ENCODE data around the gene BPI.

The BPI gene

GRCh38 chr20:38317422-38317821 lies 13.5 kb downstream of the BPI start:
- H3K9me3 ChIP-seq (ENCODE audit: control extremely low read depth in 1 of 5, control insufficient read depth in 4 of 5, insufficient read depth in 2 of 5, low read depth in 1 of 5, low read length in 4 of 5), result peaks cover 0 to 4% (median 0%) of the 10 kb centered on the region in 5 experiments

GRCh38 chr20:38320221-38320620 lies 16.3 kb downstream of the BPI start:
- H3K27me3 ChIP-seq (replicated peaks in 2 of 5; ENCODE audit: control insufficient read depth in 4 of 5, insufficient read depth in 5 of 5, low read length in 4 of 5), result peaks cover 0 to 71% (median 18%) of the 10 kb centered on the region in 5 experiments
- CTCF ChIA-PET, result interaction anchor here (0.6 to 1.6 kb wide), 4 partner anchors 16 to 98 kb away, joined by 3 to 5 read pairs (median 4); partner anchors contain the start of gene BPI
- 84% methylated on average over 5 of the region's 6 CpGs for WGBS (ENCODE audit: insufficient coverage)
- no peak overlapping the region for H3K27ac ChIP-seq (ENCODE audit: insufficient read depth in 1 of 2, low read depth in 1 of 2, low read length in 2 of 2, poor library complexity in 1 of 2, severe bottlenecking in 2 of 2)
- no peak overlapping the region for H3K4me3 ChIP-seq (ENCODE audit: control insufficient read depth in 1 of 7, extremely low read depth in 1 of 7, insufficient read depth in 4 of 7, low read depth in 2 of 7, low read length in 6 of 7)
- DNase-seq, result no peak
- H3K9me3 ChIP-seq (ENCODE audit: control extremely low read depth in 1 of 5, control insufficient read depth in 4 of 5, insufficient read depth in 2 of 5, low read depth in 1 of 5, low read length in 4 of 5), result peaks cover 0 to 6% (median 0%) of the 10 kb centered on the region in 5 experiments
- POLR2A ChIA-PET, result no interaction called here
- no peaks in the 10 kb centered on the region for H3K4me1 ChIP-seq (ENCODE audit: control extremely low read depth in 1 of 4, control insufficient read depth in 4 of 4, insufficient read depth in 4 of 4, low read length in 3 of 4)
- H3K36me3 ChIP-seq (ENCODE audit: control insufficient read depth in 4 of 4, insufficient read depth in 4 of 4, low read length in 3 of 4), result no peaks in the 10 kb centered on the region

More at GRCh38 chr20:38317422-38317821, 13.5 kb downstream of the BPI start:
- no peaks in the 10 kb centered on the region for H3K4me1 ChIP-seq (ENCODE audit: control extremely low read depth in 1 of 4, control insufficient read depth in 4 of 4, insufficient read depth in 4 of 4, low read length in 3 of 4)
- ChIA-PET POLR2A (no interaction called here), CTCF (interaction anchor here (0.9 to 1.7 kb wide), 5 partner anchors 12 to 91 kb away, joined by 3 to 7 read pairs (median 3); no protein-coding TSS in a partner anchor)
- DNase-seq, result no peak
- no peak overlapping the region for H3K4me3 ChIP-seq (ENCODE audit: control insufficient read depth in 1 of 7, extremely low read depth in 1 of 7, insufficient read depth in 4 of 7, low read depth in 2 of 7, low read length in 6 of 7)
- H3K27me3 ChIP-seq (replicated peaks in 2 of 5; ENCODE audit: control insufficient read depth in 4 of 5, insufficient read depth in 5 of 5, low read length in 4 of 5), result peaks cover 0 to 73% (median 15%) of the 10 kb centered on the region in 5 experiments
- WGBS (ENCODE audit: insufficient coverage), result 90% methylated on average over 3 of the region's 3 CpGs
- H3K27ac ChIP-seq (ENCODE audit: insufficient read depth in 1 of 2, low read depth in 1 of 2, low read length in 2 of 2, poor library complexity in 1 of 2, severe bottlenecking in 2 of 2), result no peak overlapping the region
- H3K36me3 ChIP-seq (ENCODE audit: control insufficient read depth in 4 of 4, insufficient read depth in 4 of 4, low read length in 3 of 4), result no peaks in the 10 kb centered on the region

DNA sequence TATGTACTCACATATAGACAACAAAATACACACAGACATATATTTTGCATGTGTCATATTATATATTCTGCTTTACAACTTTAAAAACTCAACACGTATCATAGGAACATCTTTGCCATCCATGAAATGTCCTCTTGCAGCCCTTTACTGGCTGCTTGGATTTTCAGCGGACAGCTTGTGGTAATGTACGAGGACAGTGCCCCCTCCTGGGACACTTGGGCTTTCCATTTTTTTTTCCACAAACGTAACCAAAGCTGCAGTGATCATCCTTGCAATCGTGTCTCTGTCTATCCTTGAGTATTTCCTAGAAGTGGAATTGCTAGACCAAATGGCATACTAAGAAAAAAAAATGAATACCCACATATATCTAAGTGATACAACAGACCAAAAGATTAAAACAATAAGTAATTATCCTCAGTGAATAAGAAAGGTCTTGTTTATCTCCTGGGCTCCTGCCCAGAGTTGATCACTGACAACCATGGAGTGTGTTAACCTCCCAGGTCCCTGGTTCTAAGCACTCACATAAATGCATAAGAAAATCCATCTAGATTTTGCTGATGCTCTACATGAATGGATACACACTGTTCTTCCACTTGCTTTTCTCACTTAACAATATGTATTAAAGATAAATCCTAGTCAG lies 18.1 kb downstream of the BPI start:
- no peaks in the 10 kb centered on the region for H3K36me3 ChIP-seq (ENCODE audit: control insufficient read depth in 4 of 4, insufficient read depth in 4 of 4, low read length in 3 of 4)
- 0% methylated on average over 2 of the region's 5 CpGs for whole genome bisulfite sequencing (ENCODE audit: insufficient coverage)
- peaks cover 0 to 67% (median 18%) of the 10 kb centered on the region in 5 experiments for H3K27me3 ChIP-seq (replicated peaks in 2 of 5; ENCODE audit: control insufficient read depth in 4 of 5, insufficient read depth in 5 of 5, low read length in 4 of 5)
- H3K27ac ChIP-seq (ENCODE audit: insufficient read depth in 1 of 2, low read depth in 1 of 2, low read length in 2 of 2, poor library complexity in 1 of 2, severe bottlenecking in 2 of 2), result no peak overlapping the region
- H3K4me1 ChIP-seq (ENCODE audit: control extremely low read depth in 1 of 4, control insufficient read depth in 4 of 4, insufficient read depth in 4 of 4, low read length in 3 of 4), result no peaks in the 10 kb centered on the region
- POLR2A ChIA-PET, result no interaction called here
- CTCF ChIA-PET, result interaction anchor here (1.0 to 1.3 kb wide), 2 partner anchors 92 to 96 kb away, joined by 3 read pairs; no protein-coding TSS in a partner anchor
- peak; percentile 60 to 79 (median 66) for DNase-seq
- H3K9me3 ChIP-seq (ENCODE audit: control extremely low read depth in 1 of 5, control insufficient read depth in 4 of 5, insufficient read depth in 2 of 5, low read depth in 1 of 5, low read length in 4 of 5), result peaks cover 0 to 8% (median 0%) of the 10 kb centered on the region in 5 experiments
- H3K4me3 ChIP-seq (ENCODE audit: control insufficient read depth in 1 of 7, extremely low read depth in 1 of 7, insufficient read depth in 4 of 7, low read depth in 2 of 7, low read length in 6 of 7), result no peak overlapping the region

- no peak for DNase-seq
- CTCF ChIA-PET, result interaction anchor here (1.0 to 1.3 kb wide), 2 partner anchors 12 to 35 kb away, joined by 3 to 4 read pairs; no protein-coding TSS in a partner anchor
- Histone ChIP-seq H3K4me1 (ENCODE audit: control extremely low read depth in 1 of 4, control insufficient read depth in 4 of 4, insufficient read depth in 4 of 4, low read length in 3 of 4) (no peaks in the 10 kb centered on the region), H3K4me3 (ENCODE audit: control insufficient read depth in 1 of 7, extremely low read depth in 1 of 7, insufficient read depth in 4 of 7, low read depth in 2 of 7, low read length in 6 of 7) (no peak overlapping the region), H3K27me3 (replicated peaks in 2 of 5; ENCODE audit: control insufficient read depth in 4 of 5, insufficient read depth in 5 of 5, low read length in 4 of 5) (peaks cover 0 to 59% (median 8%) of the 10 kb centered on the region in 5 experiments), H3K27ac (ENCODE audit: insufficient read depth in 1 of 2, low read depth in 1 of 2, low read length in 2 of 2, poor library complexity in 1 of 2, severe bottlenecking in 2 of 2) (no peak overlapping the region), H3K36me3 (ENCODE audit: control insufficient read depth in 4 of 4, insufficient read depth in 4 of 4, low read length in 3 of 4) (no peaks in the 10 kb centered on the region), H3K9me3 (ENCODE audit: control extremely low read depth in 1 of 5, control insufficient read depth in 4 of 5, insufficient read depth in 2 of 5, low read depth in 1 of 5, low read length in 4 of 5) (peaks cover 0 to 4% (median 0%) of the 10 kb centered on the region in 5 experiments)
- POLR2A ChIA-PET, result no interaction called here
- WGBS (ENCODE audit: insufficient coverage), result 90% methylated on average over 2 of the region's 3 CpGs
Observed at GRCh38 chr20:38324159-38324558, 20.2 kb downstream of the BPI start.

GRCh38 chr20:38325167-38325566 lies 21.2 kb downstream of the BPI start:
- peaks cover 0 to 4% (median 0%) of the 10 kb centered on the region in 5 experiments for H3K9me3 ChIP-seq (ENCODE audit: control extremely low read depth in 1 of 5, control insufficient read depth in 4 of 5, insufficient read depth in 2 of 5, low read depth in 1 of 5, low read length in 4 of 5)
- no peaks in the 10 kb centered on the region for H3K4me1 ChIP-seq (ENCODE audit: control extremely low read depth in 1 of 4, control insufficient read depth in 4 of 4, insufficient read depth in 4 of 4, low read length in 3 of 4)
- ChIA-PET CTCF (interaction anchor here (1.0 to 1.2 kb wide), 3 partner anchors 13 to 115 kb away, joined by 3 to 4 read pairs (median 3); no protein-coding TSS in a partner anchor), POLR2A (no interaction called here)
- no peak for DNase-seq
- 100% methylated on average over 2 of the region's 3 CpGs for WGBS (ENCODE audit: insufficient coverage)
- peaks cover 0 to 53% (median 8%) of the 10 kb centered on the region in 5 experiments for H3K27me3 ChIP-seq (replicated peaks in 2 of 5; ENCODE audit: control insufficient read depth in 4 of 5, insufficient read depth in 5 of 5, low read length in 4 of 5)
- no peaks in the 10 kb centered on the region for H3K36me3 ChIP-seq (ENCODE audit: control insufficient read depth in 4 of 4, insufficient read depth in 4 of 4, low read length in 3 of 4)
- no peak overlapping the region for H3K4me3 ChIP-seq (ENCODE audit: control insufficient read depth in 1 of 7, extremely low read depth in 1 of 7, insufficient read depth in 4 of 7, low read depth in 2 of 7, low read length in 6 of 7)
- H3K27ac ChIP-seq (ENCODE audit: insufficient read depth in 1 of 2, low read depth in 1 of 2, low read length in 2 of 2, poor library complexity in 1 of 2, severe bottlenecking in 2 of 2), result no peak overlapping the region

- 100% methylated on average over 3 of the region's 3 CpGs for WGBS (ENCODE audit: insufficient coverage)
- POLR2A ChIA-PET, result no interaction called here
- DNase-seq, result no peak
Observed at GRCh38 chr20:38325905-38326304, 21.9 kb downstream of the BPI start.

GRCh38 chr20:38326309-38326708 lies 22.4 kb downstream of the BPI start:
- peaks cover 0 to 59% (median 8%) of the 10 kb centered on the region in 5 experiments for H3K27me3 ChIP-seq (replicated peaks in 2 of 5; ENCODE audit: control insufficient read depth in 4 of 5, insufficient read depth in 5 of 5, low read length in 4 of 5)
- DNase-seq, result no peak
- ChIA-PET CTCF (no interaction called here), POLR2A (no interaction called here)
- H3K4me1 ChIP-seq (ENCODE audit: control extremely low read depth in 1 of 4, control insufficient read depth in 4 of 4, insufficient read depth in 4 of 4, low read length in 3 of 4), result no peaks in the 10 kb centered on the region
- H3K36me3 ChIP-seq (ENCODE audit: control insufficient read depth in 4 of 4, insufficient read depth in 4 of 4, low read length in 3 of 4), result no peaks in the 10 kb centered on the region
- H3K9me3 ChIP-seq (ENCODE audit: control extremely low read depth in 1 of 5, control insufficient read depth in 4 of 5, insufficient read depth in 2 of 5, low read depth in 1 of 5, low read length in 4 of 5), result peaks cover 0 to 4% (median 0%) of the 10 kb centered on the region in 5 experiments
- H3K4me3 ChIP-seq (ENCODE audit: control insufficient read depth in 1 of 7, extremely low read depth in 1 of 7, insufficient read depth in 4 of 7, low read depth in 2 of 7, low read length in 6 of 7), result no peak overlapping the region
- H3K27ac ChIP-seq (ENCODE audit: insufficient read depth in 1 of 2, low read depth in 1 of 2, low read length in 2 of 2, poor library complexity in 1 of 2, severe bottlenecking in 2 of 2), result no peak overlapping the region
- WGBS (ENCODE audit: insufficient coverage), result 97% methylated on average over 6 of the region's 7 CpGs

More at GRCh38 chr20:38325905-38326304, 21.9 kb downstream of the BPI start:
- Histone ChIP-seq H3K36me3 (ENCODE audit: control insufficient read depth in 4 of 4, insufficient read depth in 4 of 4, low read length in 3 of 4) (no peaks in the 10 kb centered on the region), H3K27me3 (replicated peaks in 2 of 5; ENCODE audit: control insufficient read depth in 4 of 5, insufficient read depth in 5 of 5, low read length in 4 of 5) (peaks cover 0 to 56% (median 8%) of the 10 kb centered on the region in 5 experiments), H3K27ac (ENCODE audit: insufficient read depth in 1 of 2, low read depth in 1 of 2, low read length in 2 of 2, poor library complexity in 1 of 2, severe bottlenecking in 2 of 2) (no peak overlapping the region), H3K4me3 (ENCODE audit: control insufficient read depth in 1 of 7, extremely low read depth in 1 of 7, insufficient read depth in 4 of 7, low read depth in 2 of 7, low read length in 6 of 7) (no peak overlapping the region), H3K4me1 (ENCODE audit: control extremely low read depth in 1 of 4, control insufficient read depth in 4 of 4, insufficient read depth in 4 of 4, low read length in 3 of 4) (no peaks in the 10 kb centered on the region), H3K9me3 (ENCODE audit: control extremely low read depth in 1 of 5, control insufficient read depth in 4 of 5, insufficient read depth in 2 of 5, low read depth in 1 of 5, low read length in 4 of 5) (peaks cover 0 to 4% (median 0%) of the 10 kb centered on the region in 5 experiments)
- CTCF ChIA-PET, result no interaction called here
